ENCODE results near the gene MCTP2.

DNA sequence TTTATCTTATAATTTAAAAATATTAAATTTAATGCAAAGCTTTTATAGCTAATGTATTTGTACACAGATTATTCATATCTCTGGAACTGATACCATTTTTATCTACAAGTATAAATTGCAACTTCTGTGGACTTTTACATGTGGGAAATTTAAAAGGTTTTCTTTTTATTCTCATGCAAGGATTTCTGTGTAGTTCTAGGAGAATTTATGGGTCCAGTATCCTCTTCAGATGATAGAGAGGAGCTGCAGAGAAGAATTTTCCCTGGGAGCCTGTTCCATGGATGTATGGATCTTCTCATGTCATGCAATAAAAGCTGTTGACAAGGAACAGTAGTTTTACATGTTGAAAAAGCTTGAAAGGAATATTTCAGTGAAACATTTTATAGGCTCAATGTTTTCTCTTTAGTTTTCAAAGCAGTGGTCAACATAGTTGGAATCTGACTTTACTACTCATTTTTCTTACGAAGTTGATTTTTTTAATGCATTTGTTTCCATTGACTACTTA is 119.7 kb downstream of the MCTP2 start:
- TF ChIP-seq POLR2A (IDR thresholded peaks at IDR 0.05): no peak
- TF ChIP-seq, protein P1, sequence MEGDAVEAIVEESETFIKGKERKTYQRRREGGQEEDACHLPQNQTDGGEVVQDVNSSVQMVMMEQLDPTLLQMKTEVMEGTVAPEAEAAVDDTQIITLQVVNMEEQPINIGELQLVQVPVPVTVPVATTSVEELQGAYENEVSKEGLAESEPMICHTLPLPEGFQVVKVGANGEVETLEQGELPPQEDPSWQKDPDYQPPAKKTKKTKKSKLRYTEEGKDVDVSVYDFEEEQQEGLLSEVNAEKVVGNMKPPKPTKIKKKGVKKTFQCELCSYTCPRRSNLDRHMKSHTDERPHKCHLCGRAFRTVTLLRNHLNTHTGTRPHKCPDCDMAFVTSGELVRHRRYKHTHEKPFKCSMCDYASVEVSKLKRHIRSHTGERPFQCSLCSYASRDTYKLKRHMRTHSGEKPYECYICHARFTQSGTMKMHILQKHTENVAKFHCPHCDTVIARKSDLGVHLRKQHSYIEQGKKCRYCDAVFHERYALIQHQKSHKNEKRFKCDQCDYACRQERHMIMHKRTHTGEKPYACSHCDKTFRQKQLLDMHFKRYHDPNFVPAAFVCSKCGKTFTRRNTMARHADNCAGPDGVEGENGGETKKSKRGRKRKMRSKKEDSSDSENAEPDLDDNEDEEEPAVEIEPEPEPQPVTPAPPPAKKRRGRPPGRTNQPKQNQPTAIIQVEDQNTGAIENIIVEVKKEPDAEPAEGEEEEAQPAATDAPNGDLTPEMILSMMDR (IDR thresholded peaks at IDR 0.05): no peak
